ENCODE results near the gene RFFL.
"Not testable (repeated sequence)": the region's sequence is repeated elsewhere in the genome, so short reads cannot be mapped to it uniquely, and the experiment has no call there.

Gene RFFL

GRCh38 chr17:35002876-35003551 is 60.5 kb downstream of the RFFL start:
- Histone ChIP-seq H2BK15ac (ENCODE audit: low read length) (no peak overlapping the region), H2BK5ac (ENCODE audit: low read length) (no peak overlapping the region), H3K27me3 (ENCODE audit: control insufficient read depth in 3 of 3, insufficient read depth in 3 of 3, low read depth in 1 of 3, low read length in 3 of 3) (no peaks in the 10 kb centered on the region), H3K4me1 (ENCODE audit: control insufficient read depth in 2 of 2, insufficient read depth in 1 of 2, low read depth in 1 of 2, low read length in 2 of 2) (no peaks in the 10 kb centered on the region), H2AFZ (ENCODE audit: low read length) (no peak overlapping the region), H3K4me3 (ENCODE audit: low read length in 2 of 2) (no peak overlapping the region), H3K9me3 (replicated peaks in 1 of 2; ENCODE audit: control insufficient read depth in 2 of 2, insufficient read depth in 1 of 2, low read depth in 1 of 2, low read length in 2 of 2) (no peaks in the 10 kb centered on the region), H2AK5ac (ENCODE audit: low read depth, low read length) (no peak overlapping the region), H3K79me1 (ENCODE audit: low read depth, low read length) (no peaks in the 10 kb centered on the region), H2BK12ac (ENCODE audit: low read length) (no peak overlapping the region), H3K27ac (replicated peaks; ENCODE audit: low read length) (no peak overlapping the region), H3K23ac (ENCODE audit: low read depth, low read length, poor library complexity) (no peak overlapping the region), H3K36me3 (replicated peaks in 1 of 2; ENCODE audit: control insufficient read depth in 2 of 2, insufficient read depth in 2 of 2, low read length in 2 of 2) (peaks cover 70 to 94% of the 10 kb centered on the region in 2 donors), H4K91ac (ENCODE audit: low read depth, low read length, poor library complexity) (no peak overlapping the region), H4K8ac (ENCODE audit: low read depth, low read length) (no peak overlapping the region), H2BK120ac (ENCODE audit: low read depth, low read length) (no peak overlapping the region), H3K4ac (ENCODE audit: low read length) (no peak overlapping the region), H3K14ac (ENCODE audit: low read length) (no peak overlapping the region), H3K18ac (ENCODE audit: low read length) (no peak overlapping the region), H3K9ac (ENCODE audit: low read depth, low read length, poor library complexity) (no peak overlapping the region), H3K4me2 (ENCODE audit: insufficient read depth, low read length, poor library complexity, severe bottlenecking) (no peak overlapping the region)
- DNase-seq (ENCODE audit: low spot score) = no peak
- WGBS, 2 donors (ENCODE audit: extremely low coverage in 2 of 2, insufficient read length in 2 of 2, insufficient replicate concordance in 1 of 2) = no CpG with 5 or more reads among the region's 15 CpGs

- Histone ChIP-seq H3K18ac (ENCODE audit: low read length) (no peak overlapping the region), H2AK5ac (ENCODE audit: low read depth, low read length) (no peak overlapping the region), H4K91ac (ENCODE audit: low read depth, low read length, poor library complexity) (no peak overlapping the region), H3K27ac (replicated peaks; ENCODE audit: low read length) (no peak overlapping the region), H4K8ac (ENCODE audit: low read depth, low read length) (no peak overlapping the region), H2BK15ac (ENCODE audit: low read length) (no peak overlapping the region), H3K4me2 (ENCODE audit: insufficient read depth, low read length, poor library complexity, severe bottlenecking) (no peak overlapping the region), H2BK120ac (ENCODE audit: low read depth, low read length) (no peak overlapping the region), H3K27me3 (ENCODE audit: control insufficient read depth in 3 of 3, insufficient read depth in 3 of 3, low read depth in 1 of 3, low read length in 3 of 3) (no peaks in the 10 kb centered on the region), H3K4me1 (ENCODE audit: control insufficient read depth in 2 of 2, insufficient read depth in 1 of 2, low read depth in 1 of 2, low read length in 2 of 2) (no peaks in the 10 kb centered on the region), H2BK5ac (ENCODE audit: low read length) (no peak overlapping the region), H3K23ac (ENCODE audit: low read depth, low read length, poor library complexity) (no peak overlapping the region), H3K9me3 (replicated peaks in 1 of 2; ENCODE audit: control insufficient read depth in 2 of 2, insufficient read depth in 1 of 2, low read depth in 1 of 2, low read length in 2 of 2) (no peaks in the 10 kb centered on the region), H3K9ac (ENCODE audit: low read depth, low read length, poor library complexity) (no peak overlapping the region), H3K36me3 (replicated peaks in 1 of 2; ENCODE audit: control insufficient read depth in 2 of 2, insufficient read depth in 2 of 2, low read length in 2 of 2) (peaks cover 81 to 96% of the 10 kb centered on the region in 2 donors), H3K4ac (ENCODE audit: low read length) (no peak overlapping the region), H2AFZ (ENCODE audit: low read length) (no peak overlapping the region), H3K14ac (ENCODE audit: low read length) (no peak overlapping the region), H3K79me1 (ENCODE audit: low read depth, low read length) (no peaks in the 10 kb centered on the region), H2BK12ac (ENCODE audit: low read length) (no peak overlapping the region), H3K4me3 (ENCODE audit: low read length in 2 of 2) (no peak overlapping the region)
- no peak for DNase-seq (ENCODE audit: low spot score)
- no CpG with 5 or more reads among the region's 2 CpGs for WGBS, 2 donors (ENCODE audit: extremely low coverage in 2 of 2, insufficient read length in 2 of 2, insufficient replicate concordance in 1 of 2)
Observed at GRCh38 chr17:35001549-35001948, 62.0 kb downstream of the RFFL start.

GRCh38 chr17:35000965-35001364 is 62.5 kb downstream of the RFFL start:
- not testable (repeated sequence) for H3K9ac ChIP-seq (ENCODE audit: low read depth, low read length, poor library complexity); H3K79me1 ChIP-seq (ENCODE audit: low read depth, low read length); H2AFZ ChIP-seq (ENCODE audit: low read length); H2BK120ac ChIP-seq (ENCODE audit: low read depth, low read length); H4K91ac ChIP-seq (ENCODE audit: low read depth, low read length, poor library complexity); H4K8ac ChIP-seq (ENCODE audit: low read depth, low read length); H3K14ac ChIP-seq (ENCODE audit: low read length); H3K4ac ChIP-seq (ENCODE audit: low read length); H3K4me3 ChIP-seq (ENCODE audit: low read length in 2 of 2); H2BK12ac ChIP-seq (ENCODE audit: low read length); H3K4me1 ChIP-seq (ENCODE audit: control insufficient read depth in 2 of 2, insufficient read depth in 1 of 2, low read depth in 1 of 2, low read length in 2 of 2); H3K27ac ChIP-seq (replicated peaks; ENCODE audit: low read length); H3K4me2 ChIP-seq (ENCODE audit: insufficient read depth, low read length, poor library complexity, severe bottlenecking); H2AK5ac ChIP-seq (ENCODE audit: low read depth, low read length); H3K18ac ChIP-seq (ENCODE audit: low read length); H2BK5ac ChIP-seq (ENCODE audit: low read length); H3K23ac ChIP-seq (ENCODE audit: low read depth, low read length, poor library complexity); DNase-seq (ENCODE audit: low spot score); H3K9me3 ChIP-seq (replicated peaks in 1 of 2; ENCODE audit: control insufficient read depth in 2 of 2, insufficient read depth in 1 of 2, low read depth in 1 of 2, low read length in 2 of 2); H2BK15ac ChIP-seq (ENCODE audit: low read length); H3K27me3 ChIP-seq (ENCODE audit: control insufficient read depth in 3 of 3, insufficient read depth in 3 of 3, low read depth in 1 of 3, low read length in 3 of 3)
- H3K36me3 ChIP-seq (replicated peaks in 1 of 2; ENCODE audit: control insufficient read depth in 2 of 2, insufficient read depth in 2 of 2, low read length in 2 of 2) = peaks cover 80 to 96% of the 10 kb centered on the region in 2 donors
- no CpG with 5 or more reads among the region's 14 CpGs for WGBS, 2 donors (ENCODE audit: extremely low coverage in 2 of 2, insufficient read length in 2 of 2, insufficient replicate concordance in 1 of 2)

- Histone ChIP-seq H3K79me1 (ENCODE audit: low read depth, low read length) (no peaks in the 10 kb centered on the region), H2AFZ (ENCODE audit: low read length) (no peak overlapping the region), H3K36me3 (replicated peaks in 1 of 2; ENCODE audit: control insufficient read depth in 2 of 2, insufficient read depth in 2 of 2, low read length in 2 of 2) (peaks cover 87 to 96% of the 10 kb centered on the region in 2 donors), H3K27ac (replicated peaks; ENCODE audit: low read length) (no peak overlapping the region), H4K91ac (ENCODE audit: low read depth, low read length, poor library complexity) (no peak overlapping the region), H3K27me3 (ENCODE audit: control insufficient read depth in 3 of 3, insufficient read depth in 3 of 3, low read depth in 1 of 3, low read length in 3 of 3) (no peaks in the 10 kb centered on the region), H2BK5ac (ENCODE audit: low read length) (no peak overlapping the region), H3K9me3 (replicated peaks in 1 of 2; ENCODE audit: control insufficient read depth in 2 of 2, insufficient read depth in 1 of 2, low read depth in 1 of 2, low read length in 2 of 2) (no peaks in the 10 kb centered on the region), H3K4me3 (ENCODE audit: low read length in 2 of 2) (no peak overlapping the region), H2BK120ac (ENCODE audit: low read depth, low read length) (no peak overlapping the region), H3K14ac (ENCODE audit: low read length) (no peak overlapping the region), H2BK12ac (ENCODE audit: low read length) (no peak overlapping the region), H3K18ac (ENCODE audit: low read length) (no peak overlapping the region), H3K4me2 (ENCODE audit: insufficient read depth, low read length, poor library complexity, severe bottlenecking) (no peak overlapping the region), H2AK5ac (ENCODE audit: low read depth, low read length) (no peak overlapping the region), H3K23ac (ENCODE audit: low read depth, low read length, poor library complexity) (no peak overlapping the region), H3K4ac (ENCODE audit: low read length) (no peak overlapping the region), H4K8ac (ENCODE audit: low read depth, low read length) (no peak overlapping the region), H3K9ac (ENCODE audit: low read depth, low read length, poor library complexity) (no peak overlapping the region), H3K4me1 (ENCODE audit: control insufficient read depth in 2 of 2, insufficient read depth in 1 of 2, low read depth in 1 of 2, low read length in 2 of 2) (no peaks in the 10 kb centered on the region), H2BK15ac (ENCODE audit: low read length) (no peak overlapping the region)
- no peak for DNase-seq (ENCODE audit: low spot score)
- no CpG with 5 or more reads among the region's 2 CpGs for WGBS, 2 donors (ENCODE audit: extremely low coverage in 2 of 2, insufficient read length in 2 of 2, insufficient replicate concordance in 1 of 2)
Observed at GRCh38 chr17:34999456-34999855, 64.1 kb downstream of the RFFL start.

Measured in neuronal stem cell (in vitro differentiated cells).